LNCaP clone FGC (cell line): ENCODE data around the gene SVEP1.
A peak's percentile ranks its signal among the peaks of the same experiment; 100 is the strongest.

Source experiments
- DNase-seq: peaks from one replicate; pipeline ENCODE4 v3.0.0-alpha.2; 2011; ENCODE audit warnings: low read depth
- H3K4me3 ChIP-seq: 2 replicates; pipeline ENCODE4 v1.5.1; 2011; ENCODE audit warnings: mild to moderate bottlenecking, low read depth, low read length, control low read depth
- TF ChIP-seq, protein P1 (sequence below): IDR thresholded peaks from 2 replicates; pipeline ENCODE4 v1.5.1; 2012; ENCODE audit warnings: mild to moderate bottlenecking; ENCODE audit not compliant: control insufficient read depth, insufficient read depth; ENCODE audit errors: extremely low read depth

The SVEP1 gene

DNA sequence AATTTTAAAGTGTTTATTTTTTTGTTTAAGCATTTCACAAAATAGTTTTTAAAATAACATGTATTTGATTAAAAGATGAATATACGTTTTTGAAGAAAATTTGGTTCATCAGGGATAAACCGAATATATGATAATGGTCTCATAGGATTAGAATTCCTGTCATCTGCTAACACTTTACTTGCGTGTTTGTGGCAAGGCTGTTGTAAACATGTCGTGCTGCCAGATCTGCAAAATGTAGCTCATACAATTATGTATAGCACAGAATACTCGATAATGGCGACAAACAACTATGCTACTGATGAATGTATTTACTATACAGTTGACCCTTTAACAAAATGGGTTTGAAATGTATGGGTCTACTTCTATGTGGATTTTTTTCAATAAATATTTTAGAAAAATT is 234.7 kb downstream of the SVEP1 start:
- TF ChIP-seq, protein P1, sequence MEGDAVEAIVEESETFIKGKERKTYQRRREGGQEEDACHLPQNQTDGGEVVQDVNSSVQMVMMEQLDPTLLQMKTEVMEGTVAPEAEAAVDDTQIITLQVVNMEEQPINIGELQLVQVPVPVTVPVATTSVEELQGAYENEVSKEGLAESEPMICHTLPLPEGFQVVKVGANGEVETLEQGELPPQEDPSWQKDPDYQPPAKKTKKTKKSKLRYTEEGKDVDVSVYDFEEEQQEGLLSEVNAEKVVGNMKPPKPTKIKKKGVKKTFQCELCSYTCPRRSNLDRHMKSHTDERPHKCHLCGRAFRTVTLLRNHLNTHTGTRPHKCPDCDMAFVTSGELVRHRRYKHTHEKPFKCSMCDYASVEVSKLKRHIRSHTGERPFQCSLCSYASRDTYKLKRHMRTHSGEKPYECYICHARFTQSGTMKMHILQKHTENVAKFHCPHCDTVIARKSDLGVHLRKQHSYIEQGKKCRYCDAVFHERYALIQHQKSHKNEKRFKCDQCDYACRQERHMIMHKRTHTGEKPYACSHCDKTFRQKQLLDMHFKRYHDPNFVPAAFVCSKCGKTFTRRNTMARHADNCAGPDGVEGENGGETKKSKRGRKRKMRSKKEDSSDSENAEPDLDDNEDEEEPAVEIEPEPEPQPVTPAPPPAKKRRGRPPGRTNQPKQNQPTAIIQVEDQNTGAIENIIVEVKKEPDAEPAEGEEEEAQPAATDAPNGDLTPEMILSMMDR: no peak
- H3K4me3 ChIP-seq: no peak overlapping the region
- no peak for DNase-seq

DNA sequence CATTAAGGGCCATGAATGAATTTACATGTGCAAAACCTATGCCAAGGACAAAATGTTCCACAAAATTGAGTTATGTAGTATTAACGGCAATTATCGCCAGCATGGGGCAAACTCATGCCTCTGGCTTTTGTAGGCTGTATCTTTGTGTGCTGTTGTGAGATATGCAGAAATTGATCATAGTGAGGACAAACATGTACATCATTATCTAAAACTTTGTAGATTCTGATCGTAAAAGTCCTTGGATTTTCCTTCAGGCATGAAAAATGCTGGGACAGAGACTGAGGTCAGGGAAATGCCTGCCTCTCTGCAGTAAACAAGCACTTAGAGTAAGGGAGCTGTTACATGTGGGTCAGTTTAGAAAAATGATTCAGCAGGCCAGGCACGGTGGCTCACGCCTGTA is 236.0 kb downstream of the SVEP1 start:
- TF ChIP-seq, protein P1: no peak
- DNase-seq: no peak
- no peak overlapping the region for H3K4me3 ChIP-seq

DNA sequence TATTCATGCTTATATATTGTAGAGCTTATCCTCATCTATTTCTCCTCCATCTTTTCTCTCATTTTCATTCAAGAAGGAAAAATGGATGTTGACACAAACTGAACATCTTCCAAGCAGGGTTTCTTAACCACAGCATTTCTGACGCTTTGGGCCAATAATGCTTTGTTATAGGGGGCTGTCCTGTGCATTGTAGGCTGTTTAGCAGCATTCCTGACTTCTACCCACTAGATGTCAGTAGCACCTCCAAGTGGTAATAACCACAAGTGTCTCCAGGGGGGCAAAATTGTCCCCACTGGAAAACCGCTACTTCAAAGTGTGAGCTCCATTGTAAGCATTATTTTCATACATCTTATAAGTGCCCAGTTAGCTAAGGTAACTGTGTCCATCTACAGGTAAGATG is 239.2 kb downstream of the SVEP1 start:
- no peak for DNase-seq

DNA sequence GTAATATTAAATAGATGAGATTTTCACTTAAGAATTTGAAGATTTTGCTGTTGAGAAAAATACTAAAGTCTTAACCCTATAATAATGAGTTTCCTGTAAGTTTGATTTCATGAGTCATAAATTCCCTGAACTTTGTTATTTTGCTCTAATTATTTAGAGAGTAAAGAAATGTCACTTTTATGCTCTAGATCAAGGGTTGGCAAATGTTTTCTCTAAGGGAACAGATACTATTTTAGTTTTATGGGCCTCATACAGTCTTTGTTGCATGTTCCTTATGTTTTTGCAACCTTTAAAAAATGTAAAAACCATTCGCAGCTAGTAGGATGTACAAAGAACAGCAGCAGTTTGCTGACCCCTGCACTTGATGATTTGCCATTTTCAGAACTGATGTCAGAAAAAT is 241.4 kb downstream of the SVEP1 start:
- TF ChIP-seq, protein P1: no peak
- DNase-seq: no peak
- H3K4me3 ChIP-seq: no peak overlapping the region

More for the DNA sequence above, 239.2 kb downstream of the SVEP1 start:
- no peak overlapping the region for H3K4me3 ChIP-seq
- TF ChIP-seq, protein P1: 0 out of 2 replicates have a peak, but pooled peaks have one; percentile 3

DNA sequence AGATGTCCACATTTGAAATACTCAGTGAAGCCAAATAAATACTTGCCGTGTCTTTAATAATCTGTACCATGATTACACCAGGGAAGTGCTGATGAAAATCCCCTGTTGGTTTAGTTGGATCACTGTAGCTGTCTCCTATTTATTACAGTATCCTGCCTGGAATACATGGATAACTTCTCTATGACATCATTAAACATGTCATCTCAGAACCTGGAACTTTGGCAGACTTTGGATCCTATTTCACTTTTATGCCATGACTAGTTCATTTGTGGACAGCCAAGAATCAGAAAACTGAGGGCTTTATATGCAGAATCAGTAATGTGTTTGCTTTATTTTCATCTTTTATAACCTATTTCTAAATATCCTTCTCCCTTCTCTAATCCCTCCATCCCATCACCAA is 241.8 kb downstream of the SVEP1 start, which contains the start of gene TXNDC8:
TSS of gene TXNDC8 (minus strand) at position 137 of the 400 bp plus-strand sequence.
- no peak for DNase-seq
- TF ChIP-seq, protein P1: no peak
- H3K4me3 ChIP-seq: no peak within 1 kb of the TSS

DNA sequence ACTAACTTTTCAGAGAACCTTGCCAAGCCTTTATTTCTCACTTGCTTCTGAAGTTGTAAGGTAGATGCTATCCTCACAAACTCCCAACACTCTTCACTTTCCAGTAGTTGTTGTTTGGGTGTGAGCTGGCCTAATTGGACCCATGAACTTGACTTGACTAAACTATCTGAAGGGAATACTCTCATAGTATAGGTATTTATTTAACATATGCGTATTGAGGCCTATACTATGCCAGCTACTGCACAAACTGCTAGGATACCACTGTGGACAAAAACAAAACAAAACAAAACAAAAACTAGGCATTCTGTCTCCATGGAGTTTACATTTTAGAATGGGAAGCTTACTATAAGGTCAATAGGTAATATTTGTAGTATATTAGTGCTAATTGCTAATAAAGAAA is 243.2 kb downstream of the SVEP1 start:
- H3K4me3 ChIP-seq: no peak overlapping the region
- TF ChIP-seq, protein P1: no peak
- no peak for DNase-seq

DNA sequence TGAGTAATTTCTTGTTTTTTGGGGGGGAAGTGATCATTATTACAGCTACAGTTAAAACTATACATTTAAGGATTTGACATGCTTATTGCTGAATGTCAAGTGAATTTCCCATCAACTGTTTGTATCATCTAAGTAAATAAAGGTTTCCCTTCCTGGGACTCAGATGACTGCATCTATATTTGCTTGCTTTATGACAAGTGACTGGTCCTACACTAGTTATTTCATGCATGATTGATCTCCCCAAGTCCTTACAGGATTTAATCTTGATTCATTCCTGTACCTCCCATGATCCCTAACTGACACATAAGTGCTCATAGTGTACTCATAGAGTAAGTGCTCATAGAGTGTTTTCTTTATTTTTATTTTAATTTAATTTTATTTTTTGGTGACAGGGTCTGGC is 244.7 kb downstream of the SVEP1 start:
- no peak overlapping the region for H3K4me3 ChIP-seq
- no peak for DNase-seq
- TF ChIP-seq, protein P1: no peak
